OCI-LY3 (cell line): ENCODE data around the gene PARP8.

ENCODE experiments used
- CTCF ChIP-seq: fragments of 200-600, 300-600 bp; sonication (generic); IDR thresholded peaks from 2 replicates; pipeline ENCODE4 v1.5.1; 2014; ENCODE audit warnings: antibody characterized with exemption, low read length, low read depth
- EZH2phosphoT487 ChIP-seq: fragments of 200-600 bp; shearing (Covaris generic); IDR thresholded peaks from 2 replicates; pipeline ENCODE4 v1.6.1; 2018; ENCODE audit warnings: antibody characterized with exemption, mixed run types, low read depth

GRCh38 chr5:50711280-50711679 is 44.8 kb downstream of the PARP8 start:
- TF ChIP-seq EZH2phosphoT487 (no peak), CTCF (no peak)
